Body of pancreas (tissue), 4 donors: Measurements from ENCODE around the gene ARHGEF37. TPM values are rescaled to one million over a fixed set of nuclear protein-coding genes. Genes with fewer than 3 reads are reported as not detected.

Experiments
- ATAC-seq: fragments of 150-250 bp; one replicate; pipeline ENCODE4 v1.9.1; 2016
- DNase-seq, 4 donors: peaks; one replicate each; pipeline ENCODE4 v3.0.0-alpha.2; 2019
- H3K27ac ChIP-seq, 4 donors: fragments of 200-600 bp; sonication (generic); 1 replicate in 3 of 4; 2 replicates in 1 of 4; pipeline versions ENCODE4 v1.5.1 to v1.6.1; 2016 to 2019; ENCODE audit warnings: mild to moderate bottlenecking in 1 of 4, mixed read lengths in 1 of 4, moderate library complexity in 1 of 4
- H3K27me3 ChIP-seq, 2 donors: fragments of 200-600 bp; sonication (generic); one replicate each; pipeline ENCODE4 v1.6.0; 2016; ENCODE audit warnings: mild to moderate bottlenecking in 1 of 2
- H3K36me3 ChIP-seq, 2 donors: fragments of 200-600 bp; sonication (generic); replicated peaks in 1 of 2; 2 replicates each; pipeline ENCODE4 v1.5.1; 2016; ENCODE audit warnings: low read depth in 2 of 2; ENCODE audit not compliant: insufficient read depth in 1 of 2
- H3K4me1 ChIP-seq: fragments of 200-600 bp; sonication (generic); one replicate; pipeline ENCODE4 v1.6.0; 2016
- H3K4me3 ChIP-seq, 2 donors: fragments of 200-600 bp; sonication (generic); 1 replicate in 1 of 2; 2 replicates in 1 of 2; pipeline ENCODE4 v1.5.1; 2016 to 2019
- H3K9me3 ChIP-seq, 3 donors: fragments of 200-600 bp; sonication (generic); 1 replicate in 2 of 3; 2 replicates in 1 of 3; pipeline ENCODE4 v1.5.1; 2016
- POLR2A ChIP-seq, 3 donors: fragments of 450-650 bp; IDR thresholded peaks; one replicate each; pipeline ENCODE4 v1.6.1; 2016; ENCODE audit warnings: antibody characterized with exemption in 3 of 3, mild to moderate bottlenecking in 2 of 3
- WGBS, 2 donors: methylation state at CpG; one replicate each; pipeline ENCODE4 v1.1.5; 2017; 5-methylcytosine and 5-hydroxymethylcytosine counted together
- intact Hi-C: fragments of 100-400 bp; cut with DNase I; formaldehyde crosslinking; loops from one replicate; pipeline ENCODE4 v1.15.1; 2023
- total RNA-seq, 2 donors: library from RNA; depleted of rRNA; stranded (reverse); fragments of >200 nt; gene quantifications; one replicate each; pipeline ENCODE4 v1.1.0, GENCODE V29; 2016
- TF ChIP-seq, protein P1 (sequence below), 7 experiments: fragments of 450-650 bp in 4 of 7; fragments of 200-600 bp in 3 of 7; sonication (generic) in 3 of 7; IDR thresholded peaks; one replicate each; pipeline ENCODE4 v1.5.1; 2016 to 2019; ENCODE audit warnings: antibody characterized with exemption in 7 of 7

Gene ARHGEF37
- total RNA-seq, 2 donors from 2014 or later, result 5.9 to 14.0 TPM

DNA sequence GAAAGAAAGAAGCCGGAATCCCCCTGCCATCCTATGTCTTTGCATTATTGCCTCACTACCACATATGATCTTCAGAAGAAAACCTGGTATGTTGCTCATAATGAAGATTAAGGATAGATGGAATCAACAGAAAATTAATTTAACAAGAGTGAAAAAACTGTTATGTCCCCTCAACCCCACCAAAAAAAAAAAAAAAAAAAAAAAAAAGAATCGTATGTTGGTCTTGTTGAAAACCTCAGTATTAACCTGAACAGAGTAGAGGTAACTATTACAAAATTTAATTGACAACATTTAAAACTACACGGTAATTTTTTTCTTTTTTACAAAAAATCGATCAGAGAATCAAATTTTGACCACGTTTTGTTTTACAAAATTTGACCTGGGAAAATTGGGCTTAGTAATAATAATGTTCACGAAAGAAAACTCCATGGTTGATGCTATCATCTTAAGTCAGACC lies 29.2 kb upstream of the ARHGEF37 start:
- Histone ChIP-seq H3K27ac (peak overlapping the region; percentile 94 to 98 (median 96)), H3K36me3 (no peaks in the 10 kb centered on the region), H3K9me3 (no peaks in the 10 kb centered on the region), H3K27me3 (no peaks in the 10 kb centered on the region), H3K4me1 (peaks cover 26% of the 10 kb centered on the region), H3K4me3 (peak overlapping the region in 1 of 2 donors; percentile 2)
- WGBS, 2 donors, result 19 to 23% methylated on average over 6 of the region's 6 CpGs
- intact Hi-C loops, result no loop called here
- DNase-seq (no peak), ATAC-seq (no peak)
- TF ChIP-seq POLR2A (IDR thresholded peaks at IDR 0.05), result no peak
- TF ChIP-seq, protein P1, sequence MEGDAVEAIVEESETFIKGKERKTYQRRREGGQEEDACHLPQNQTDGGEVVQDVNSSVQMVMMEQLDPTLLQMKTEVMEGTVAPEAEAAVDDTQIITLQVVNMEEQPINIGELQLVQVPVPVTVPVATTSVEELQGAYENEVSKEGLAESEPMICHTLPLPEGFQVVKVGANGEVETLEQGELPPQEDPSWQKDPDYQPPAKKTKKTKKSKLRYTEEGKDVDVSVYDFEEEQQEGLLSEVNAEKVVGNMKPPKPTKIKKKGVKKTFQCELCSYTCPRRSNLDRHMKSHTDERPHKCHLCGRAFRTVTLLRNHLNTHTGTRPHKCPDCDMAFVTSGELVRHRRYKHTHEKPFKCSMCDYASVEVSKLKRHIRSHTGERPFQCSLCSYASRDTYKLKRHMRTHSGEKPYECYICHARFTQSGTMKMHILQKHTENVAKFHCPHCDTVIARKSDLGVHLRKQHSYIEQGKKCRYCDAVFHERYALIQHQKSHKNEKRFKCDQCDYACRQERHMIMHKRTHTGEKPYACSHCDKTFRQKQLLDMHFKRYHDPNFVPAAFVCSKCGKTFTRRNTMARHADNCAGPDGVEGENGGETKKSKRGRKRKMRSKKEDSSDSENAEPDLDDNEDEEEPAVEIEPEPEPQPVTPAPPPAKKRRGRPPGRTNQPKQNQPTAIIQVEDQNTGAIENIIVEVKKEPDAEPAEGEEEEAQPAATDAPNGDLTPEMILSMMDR (IDR thresholded peaks at IDR 0.05), result no peak

GRCh38 chr5:149552553-149553160 lies 28.6 kb upstream of the ARHGEF37 start:
- ATAC-seq (no peak), DNase-seq (no peak)
- Histone ChIP-seq H3K27ac (no peak overlapping the region), H3K4me3 (no peak overlapping the region), H3K36me3 (no peaks in the 10 kb centered on the region), H3K4me1 (peaks cover 20% of the 10 kb centered on the region), H3K27me3 (no peaks in the 10 kb centered on the region), H3K9me3 (no peaks in the 10 kb centered on the region)
- intact Hi-C loops, result no loop called here
- WGBS, 2 donors, result 91 to 94% methylated on average over 18 of the region's 18 CpGs
- TF ChIP-seq POLR2A (IDR thresholded peaks at IDR 0.05), result no peak
- TF ChIP-seq, protein P1 (IDR thresholded peaks at IDR 0.05), result no peak

DNA sequence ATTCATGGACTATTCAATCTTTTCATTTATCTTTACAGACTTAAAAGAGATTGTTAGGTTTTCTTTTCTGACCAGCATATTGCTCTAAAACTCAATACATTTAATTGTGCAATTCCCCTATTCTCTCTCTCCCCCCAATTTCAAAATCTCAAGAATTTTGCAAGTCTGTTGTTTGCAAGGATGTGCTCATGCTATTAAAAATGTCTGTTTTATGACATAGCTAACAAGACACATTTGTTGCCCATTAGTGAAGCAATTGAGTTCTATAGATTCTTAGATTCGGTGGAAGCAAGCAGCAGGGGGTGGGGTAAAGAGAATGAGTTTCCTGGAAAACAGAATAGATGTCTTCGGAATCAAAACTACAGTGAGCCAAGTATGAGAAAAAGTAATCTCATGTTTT lies 21.6 kb upstream of the ARHGEF37 start:
- DNase-seq (no peak), ATAC-seq (no peak)
- intact Hi-C loops, result loop anchor here (5.0 kb wide), 2 partner anchors 117 to 172 kb away; no protein-coding TSS in a partner anchor
- no peaks in the 10 kb centered on the region for H3K4me1 ChIP-seq
- no peaks in the 10 kb centered on the region for H3K9me3 ChIP-seq
- no peak overlapping the region for H3K27ac ChIP-seq
- H3K4me3 ChIP-seq, result no peak overlapping the region
- H3K27me3 ChIP-seq, result no peaks in the 10 kb centered on the region
- no peaks in the 10 kb centered on the region for H3K36me3 ChIP-seq
- TF ChIP-seq, protein P1 (IDR thresholded peaks at IDR 0.05), result no peak
- TF ChIP-seq POLR2A (IDR thresholded peaks at IDR 0.05), result no peak
- 90 to 94% methylated on average over 2 of the region's 2 CpGs for WGBS, 2 donors

GRCh38 chr5:149561848-149562247 lies 19.4 kb upstream of the ARHGEF37 start:
- Histone ChIP-seq H3K4me3 (no peak overlapping the region), H3K27ac (peak overlapping the region in 1 of 4 donors; percentile 42), H3K36me3 (no peaks in the 10 kb centered on the region), H3K27me3 (no peaks in the 10 kb centered on the region), H3K9me3 (no peaks in the 10 kb centered on the region), H3K4me1 (no peaks in the 10 kb centered on the region)
- 53 to 63% methylated on average over 2 of the region's 2 CpGs for WGBS, 2 donors
- intact Hi-C loops, result loop anchor here (5.0 kb wide), 2 partner anchors 120 to 175 kb away; no protein-coding TSS in a partner anchor
- ATAC-seq (peak; percentile 54), DNase-seq (peak in 1 of 4 donors; percentile 17)
- TF ChIP-seq, protein P1 (IDR thresholded peaks at IDR 0.05), result no peak
- no peak for TF ChIP-seq POLR2A (IDR thresholded peaks at IDR 0.05)

DNA sequence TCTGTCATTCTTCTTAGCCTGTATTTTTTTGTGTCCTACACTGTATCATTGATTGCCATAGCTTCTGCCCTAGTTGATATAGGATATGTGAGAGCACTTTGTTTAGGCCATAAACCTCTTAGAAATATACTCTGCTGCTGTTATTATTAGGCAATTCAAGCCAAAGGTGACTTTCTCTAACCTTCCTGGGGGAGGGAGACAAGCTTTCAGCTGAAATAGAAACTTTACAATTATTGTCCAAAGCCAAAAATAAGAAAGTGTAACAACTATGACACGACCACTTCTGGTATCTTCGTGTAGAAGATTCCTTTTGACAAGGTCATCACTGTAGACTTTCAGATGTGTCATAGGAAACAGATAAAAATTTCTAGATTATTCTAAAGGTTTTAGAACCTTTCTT lies 17.8 kb upstream of the ARHGEF37 start:
- intact Hi-C loops, result loop anchor here (5.0 kb wide), 2 partner anchors 121 to 176 kb away; no protein-coding TSS in a partner anchor
- 32 to 35% methylated on average over 2 of the region's 2 CpGs for WGBS, 2 donors
- H3K27ac ChIP-seq, result peak overlapping the region in 2 of 4 donors; percentile 2 to 39

More for the DNA sequence above, 17.8 kb upstream of the ARHGEF37 start:
- Histone ChIP-seq H3K9me3 (no peaks in the 10 kb centered on the region), H3K4me3 (no peak overlapping the region), H3K36me3 (no peaks in the 10 kb centered on the region), H3K27me3 (no peaks in the 10 kb centered on the region), H3K4me1 (no peaks in the 10 kb centered on the region)
- ATAC-seq (no peak), DNase-seq (no peak)
- no peak for TF ChIP-seq POLR2A (IDR thresholded peaks at IDR 0.05)
- TF ChIP-seq, protein P1 (IDR thresholded peaks at IDR 0.05), result no peak
